Measurements from ENCODE around the gene CASKIN2.
A peak's percentile ranks its signal among the peaks of the same experiment; 100 is the strongest.
"Not testable (repeated sequence)": the region's sequence is repeated elsewhere in the genome, so short reads cannot be mapped to it uniquely, and the experiment has no call there.

The CASKIN2 gene

GRCh38 chr17:75459590-75460267 is 55.6 kb downstream of the CASKIN2 start:
- peak; percentile 71 for DNase-seq

- no peak for DNase-seq
These were observed 56.1 kb downstream of the CASKIN2 start for GRCh38 chr17:75459246-75459589.

GRCh38 chr17:75457047-75457654 is 58.2 kb downstream of the CASKIN2 start:
- peak; percentile 17 for DNase-seq

- DNase-seq = peak; percentile 98
These were observed 58.8 kb downstream of the CASKIN2 start, which contains the start of gene TMEM94 for GRCh38 chr17:75456417-75457046. Gene TMEM94 (plus strand): TSS chr17:75456635. CDS start chr17:75471906, 15,271 bp downstream.

- no peak for DNase-seq
These were observed 59.3 kb downstream of the CASKIN2 start for GRCh38 chr17:75456039-75456416.

DNA sequence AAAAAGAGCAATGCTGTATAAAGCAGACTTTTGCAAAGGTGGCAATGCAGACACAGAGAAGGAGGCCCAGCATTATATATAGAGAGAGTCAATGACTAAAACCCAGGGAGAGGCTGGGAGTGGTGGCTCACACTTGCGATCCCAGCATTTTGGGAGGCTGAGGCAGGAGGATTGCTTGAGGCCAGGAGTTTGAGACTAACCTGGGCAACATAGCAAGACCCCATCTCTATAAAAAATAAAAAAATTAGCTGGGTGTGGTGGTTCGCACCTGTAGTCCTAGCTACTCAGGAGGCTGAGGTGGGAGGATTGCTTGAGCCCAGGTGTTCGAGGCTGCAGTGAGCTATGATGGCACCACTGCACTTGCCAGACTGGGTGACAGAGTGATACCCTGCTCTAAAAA is 60.7 kb downstream of the CASKIN2 start:
- not testable (repeated sequence) for DNase-seq

DNA sequence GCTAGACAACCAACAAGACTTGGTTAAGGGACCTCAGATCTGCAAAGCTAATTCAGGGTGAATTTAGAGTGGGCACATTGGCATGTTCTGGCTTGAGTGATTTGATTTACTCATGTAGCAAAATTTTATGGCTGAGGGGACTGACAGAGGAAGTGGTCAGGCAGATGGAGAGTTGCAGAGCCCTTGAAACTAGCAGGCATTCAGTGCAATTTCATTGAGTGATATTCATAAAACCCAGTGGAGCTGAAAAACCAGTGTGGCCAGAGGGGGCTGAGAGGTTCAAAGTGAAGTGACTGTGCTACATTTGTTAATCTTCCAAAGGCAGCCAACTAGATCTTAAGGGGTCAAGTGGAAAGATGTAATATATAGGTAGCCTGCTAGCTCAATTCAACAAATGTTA is 61.1 kb downstream of the CASKIN2 start:
- no peak for DNase-seq

DNA sequence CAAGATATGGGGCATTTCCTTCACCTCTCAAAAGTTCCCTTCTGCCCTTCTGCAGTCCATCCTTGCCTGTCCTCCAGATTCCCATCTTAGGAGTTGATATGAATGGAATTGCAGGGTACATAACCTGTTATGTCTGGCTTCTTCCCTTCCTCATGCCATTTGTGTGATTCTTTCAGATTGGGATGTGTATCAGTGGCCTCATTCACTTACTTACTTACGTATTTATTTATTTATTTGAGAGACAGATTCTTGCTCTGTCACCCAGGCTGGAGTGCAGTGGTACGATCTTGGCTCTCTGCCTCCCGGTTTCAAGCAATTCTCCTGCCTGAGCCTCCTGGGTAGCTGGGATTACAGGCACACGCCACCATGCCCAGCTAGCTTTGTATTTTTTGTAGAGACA is 65.1 kb downstream of the CASKIN2 start:
- DNase-seq = no peak

Measured in suppressor macrophage treated with lipopolysaccharide for 4 hours (primary cell).